Gastrocnemius medialis (tissue), 4 donors: Measurements from ENCODE around the gene TALDO1.

Experiments
- POLR2A ChIP-seq, 2 donors: fragments of 450-650 bp; IDR thresholded peaks; one replicate each; pipeline ENCODE4 v1.6.1; 2017; ENCODE audit warnings: antibody characterized with exemption in 2 of 2, mild to moderate bottlenecking in 2 of 2, moderate library complexity in 2 of 2
- TF ChIP-seq, protein P1 (sequence below), 5 experiments: fragments of 450-650 bp in 3 of 5; fragments of 200-600 bp in 2 of 5; sonication (generic) in 2 of 5; IDR thresholded peaks in 4 of 5; conservative IDR thresholded peaks in 1 of 5; 1 replicate in 4 of 5; 2 replicates in 1 of 5; pipeline ENCODE4 v1.5.1; 2016 to 2019; ENCODE audit warnings: antibody characterized with exemption in 5 of 5, mild to moderate bottlenecking in 3 of 5, moderate library complexity in 3 of 5

DNA sequence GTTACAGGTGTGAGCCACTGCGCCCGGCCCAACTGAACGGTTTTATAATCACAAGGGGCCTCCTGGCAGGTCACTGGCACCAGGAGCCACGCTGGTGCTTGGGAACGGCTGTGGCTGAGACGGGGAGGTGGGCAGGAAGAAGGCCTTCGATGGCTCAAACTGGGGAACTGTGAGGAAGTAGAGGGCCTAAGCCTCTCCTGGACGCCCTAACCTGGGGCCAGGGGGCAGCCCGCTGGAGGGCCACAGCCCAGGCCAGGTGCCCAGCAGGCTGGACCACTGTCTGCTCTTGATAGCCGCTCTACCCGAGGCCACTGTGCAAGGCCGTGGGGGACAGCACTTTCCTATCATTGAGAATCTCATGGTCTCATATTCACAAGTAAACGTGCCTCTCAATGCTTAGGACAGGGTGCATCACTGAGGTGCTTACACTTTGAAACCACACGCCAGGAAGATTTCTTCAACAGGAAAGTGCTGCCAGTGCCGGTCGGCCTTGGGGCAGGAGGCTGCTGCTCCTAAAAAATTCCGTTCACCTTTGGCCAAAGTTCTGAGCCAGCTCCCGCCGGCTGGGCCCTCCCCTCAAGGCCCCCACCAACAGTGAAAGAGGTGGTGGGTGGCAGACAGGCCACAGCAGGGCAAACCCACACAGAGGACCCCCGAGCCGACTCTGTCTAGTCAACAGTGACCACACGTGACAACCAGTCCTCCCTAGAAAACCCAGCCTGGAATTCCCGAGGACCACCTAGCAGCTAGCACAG, 22.8 kb downstream of the TALDO1 start:
- TF ChIP-seq, protein P1, sequence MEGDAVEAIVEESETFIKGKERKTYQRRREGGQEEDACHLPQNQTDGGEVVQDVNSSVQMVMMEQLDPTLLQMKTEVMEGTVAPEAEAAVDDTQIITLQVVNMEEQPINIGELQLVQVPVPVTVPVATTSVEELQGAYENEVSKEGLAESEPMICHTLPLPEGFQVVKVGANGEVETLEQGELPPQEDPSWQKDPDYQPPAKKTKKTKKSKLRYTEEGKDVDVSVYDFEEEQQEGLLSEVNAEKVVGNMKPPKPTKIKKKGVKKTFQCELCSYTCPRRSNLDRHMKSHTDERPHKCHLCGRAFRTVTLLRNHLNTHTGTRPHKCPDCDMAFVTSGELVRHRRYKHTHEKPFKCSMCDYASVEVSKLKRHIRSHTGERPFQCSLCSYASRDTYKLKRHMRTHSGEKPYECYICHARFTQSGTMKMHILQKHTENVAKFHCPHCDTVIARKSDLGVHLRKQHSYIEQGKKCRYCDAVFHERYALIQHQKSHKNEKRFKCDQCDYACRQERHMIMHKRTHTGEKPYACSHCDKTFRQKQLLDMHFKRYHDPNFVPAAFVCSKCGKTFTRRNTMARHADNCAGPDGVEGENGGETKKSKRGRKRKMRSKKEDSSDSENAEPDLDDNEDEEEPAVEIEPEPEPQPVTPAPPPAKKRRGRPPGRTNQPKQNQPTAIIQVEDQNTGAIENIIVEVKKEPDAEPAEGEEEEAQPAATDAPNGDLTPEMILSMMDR (IDR thresholded peaks at IDR 0.05 in 4 of 5, conservative IDR thresholded peaks at IDR 0.05 in 1 of 5): no peak
- no peak for TF ChIP-seq POLR2A (IDR thresholded peaks at IDR 0.05)
